HepG2 (cell line): ENCODE measurements around the gene KIF25. TPM values are rescaled to one million over a fixed set of nuclear protein-coding genes. Genes with fewer than 3 reads are reported as not detected.

Source experiments
- BCL6 ChIP-seq: IDR thresholded peaks from 2 replicates; pipeline ENCODE4 v1.6.1; 2016; ENCODE audit warnings: missing genetic modification reagents, missing compliant biosample characterization
- BRF2 ChIP-seq: sonication (generic); formaldehyde crosslinking; IDR thresholded peaks from 2 replicates; pipeline ENCODE4 v1.8.1; 2022; ENCODE audit warnings: mild to moderate bottlenecking, missing genetic modification reagents
- DBP ChIP-seq: sonication (generic); formaldehyde crosslinking; IDR thresholded peaks from 2 replicates; pipeline ENCODE4 v1.4.0; 2020; ENCODE audit warnings: missing genetic modification reagents; ENCODE audit errors: not compliant biosample characterization
- DPF2 ChIP-seq: sonication (generic); formaldehyde crosslinking; IDR thresholded peaks from 2 replicates; pipeline ENCODE4 v1.4.0; 2020; ENCODE audit warnings: mild to moderate bottlenecking, low read depth, missing genetic modification reagents, borderline replicate concordance
- ELF3 ChIP-seq: IDR thresholded peaks from 2 replicates; pipeline ENCODE4 v1.6.1; 2016; ENCODE audit warnings: missing genetic modification reagents, missing compliant biosample characterization
- FOXJ3 ChIP-seq: sonication (generic); formaldehyde crosslinking; IDR thresholded peaks from 2 replicates; pipeline ENCODE4 v1.4.0; 2020; ENCODE audit warnings: missing genetic modification reagents, mild to moderate bottlenecking, borderline replicate concordance
- HOXA7 ChIP-seq: sonication (generic); formaldehyde crosslinking; IDR thresholded peaks from 2 replicates; pipeline ENCODE4 v1.8.1; 2022; ENCODE audit warnings: mild to moderate bottlenecking, missing genetic modification reagents, moderate library complexity
- KDM5B ChIP-seq: sonication (generic); formaldehyde crosslinking; IDR thresholded peaks from 2 replicates; pipeline ENCODE4 v1.4.0; 2020; ENCODE audit warnings: missing genetic modification reagents, mild to moderate bottlenecking, borderline replicate concordance
- MAFK ChIP-seq, 2 experiments: IDR thresholded peaks in 1 of 2; conservative IDR thresholded peaks in 1 of 2; 2 replicates each; pipeline ENCODE4 v1.6.1; 2011; ENCODE audit warnings: improper control_type of control experiment in 2 of 2, low read length in 2 of 2
- MXD4 ChIP-seq: IDR thresholded peaks from 2 replicates; pipeline ENCODE4 v1.6.1; 2016; ENCODE audit warnings: mild to moderate bottlenecking, missing biosample characterization, missing genetic modification reagents
- MYNN ChIP-seq: sonication (generic); formaldehyde crosslinking; IDR thresholded peaks from 2 replicates; pipeline ENCODE4 v1.4.0; 2020; ENCODE audit warnings: mild to moderate bottlenecking, low read depth, missing genetic modification reagents
- NFYB ChIP-seq: sonication (generic); formaldehyde crosslinking; IDR thresholded peaks from 2 replicates; pipeline ENCODE4 v1.4.0; 2020; ENCODE audit warnings: missing genetic modification reagents
- NR0B2 ChIP-seq: sonication (generic); formaldehyde crosslinking; IDR thresholded peaks from 2 replicates; pipeline ENCODE4 v1.4.0; 2020; ENCODE audit warnings: mild to moderate bottlenecking, missing genetic modification reagents
- SMAD3 ChIP-seq: sonication (generic); formaldehyde crosslinking; IDR thresholded peaks from 2 replicates; pipeline ENCODE4 v1.4.0; 2020; ENCODE audit warnings: missing genetic modification reagents
- SRF ChIP-seq: IDR thresholded peaks from 2 replicates; pipeline ENCODE4 v1.6.1; 2011; ENCODE audit warnings: mild to moderate bottlenecking, low read depth, low read length, moderate library complexity
- STAT6 ChIP-seq: sonication (generic); formaldehyde crosslinking; IDR thresholded peaks from 2 replicates; pipeline ENCODE4 v1.4.0; 2020; ENCODE audit warnings: missing genetic modification reagents, mild to moderate bottlenecking, borderline replicate concordance
- TARDBP ChIP-seq: sonication (generic); formaldehyde crosslinking; IDR thresholded peaks from 2 replicates; pipeline ENCODE4 v1.8.0; 2022; ENCODE audit warnings: mild to moderate bottlenecking, missing genetic modification reagents
- TRIM24 ChIP-seq: sonication (generic); formaldehyde crosslinking; IDR thresholded peaks from 2 replicates; pipeline ENCODE4 v1.8.0; 2022; ENCODE audit warnings: mild to moderate bottlenecking, missing genetic modification reagents
- U2AF1 ChIP-seq: fragments of 200-400 bp; formaldehyde crosslinking; optimal IDR thresholded peaks from 2 replicates; pipeline ENCODE3; 2017; ENCODE audit warnings: mild to moderate bottlenecking, low read depth, low read length
- ZNF12 ChIP-seq: sonication (generic); formaldehyde crosslinking; IDR thresholded peaks from 2 replicates; pipeline ENCODE4 v1.5.0; 2020; ENCODE audit warnings: missing genetic modification reagents
- ZNF362 ChIP-seq: sonication (generic); formaldehyde crosslinking; IDR thresholded peaks from 2 replicates; pipeline ENCODE4 v1.4.0; 2020; ENCODE audit warnings: missing genetic modification reagents, mild to moderate bottlenecking, borderline replicate concordance
- ZNF746 ChIP-seq: sonication (generic); formaldehyde crosslinking; IDR thresholded peaks from 2 replicates; pipeline ENCODE4 v1.8.0; 2022; ENCODE audit warnings: mild to moderate bottlenecking, missing genetic modification reagents
- ZNF772 ChIP-seq: sonication (generic); formaldehyde crosslinking; IDR thresholded peaks from 2 replicates; pipeline ENCODE4 v1.5.0; 2020; ENCODE audit warnings: mild to moderate bottlenecking, missing genetic modification reagents
- ZNF775 ChIP-seq: sonication (generic); formaldehyde crosslinking; IDR thresholded peaks from 2 replicates; pipeline ENCODE4 v1.4.0; 2020; ENCODE audit warnings: missing genetic modification reagents, mild to moderate bottlenecking, moderate library complexity, borderline replicate concordance
- ZSCAN22 ChIP-seq: sonication (generic); formaldehyde crosslinking; IDR thresholded peaks from 2 replicates; pipeline ENCODE4 v1.4.0; 2020; ENCODE audit warnings: mild to moderate bottlenecking, missing genetic modification reagents
- ZSCAN31 ChIP-seq: sonication (generic); formaldehyde crosslinking; IDR thresholded peaks from 2 replicates; pipeline ENCODE4 v1.5.0; 2020; ENCODE audit warnings: low read depth, mild to moderate bottlenecking, missing genetic modification reagents
- polyA plus RNA-seq, 8 experiments: library from polyadenylated mRNA; depleted of rRNA in 3 of 8; stranded (reverse) in 7 of 8; unstranded in 1 of 8; fragments of >200 nt; fragmentation: Illumina TruSeq in 4 of 8; extraction: Trizol in 4 of 8; gene quantifications; 2 replicates each; pipeline versions ENCODE4 v1.2.1 to v1.2.3, GENCODE V29; 2011 to 2016; ENCODE audit warnings: low read depth in 4 of 8, missing spikeins in 1 of 8, mixed read lengths in 1 of 8; ENCODE audit not compliant: insufficient read depth in 1 of 8
- total RNA-seq, 5 experiments: library from RNA; depleted of rRNA; stranded (reverse); fragments of >200 nt; fragmentation: Illumina TruSeq; extraction: Trizol; gene quantifications; 2 replicates each; pipeline ENCODE4 v1.2.3, GENCODE V29; 2016; ENCODE audit warnings: low read depth in 1 of 5

KIF25 gene
- total and polyA plus RNA-seq, 2 of the 13 experiments (the other 11 are each of a cell fraction or from before 2014, with no cell fraction given), result not detected

GRCh38 chr6:168060521-168060931 lies 63.1 kb downstream of the KIF25 start (continued):
- no peak for TF ChIP-seq TRIM24 (CRISPR knock-in tag)
- TF ChIP-seq STAT6, result no peak
- no peak for TF ChIP-seq ZNF12
- no peak for TF ChIP-seq MAFK (conservative IDR thresholded peaks at IDR 0.05 in 1 of 2, IDR thresholded peaks at IDR 0.05 in 1 of 2; ENCODE audit: low read length in 2 of 2)
- TF ChIP-seq SMAD3 (CRISPR knock-in tag), result no peak
- TF ChIP-seq SRF, result no peak
- TF ChIP-seq HOXA7 (CRISPR knock-in tag), result no peak
- TF ChIP-seq ZNF746 (CRISPR knock-in tag), result no peak
- no peak for TF ChIP-seq BRF2 (CRISPR knock-in tag)
- no peak for TF ChIP-seq NFYB
- TF ChIP-seq MXD4 (CRISPR knock-in tag), result no peak
- no peak for TF ChIP-seq NR0B2 (CRISPR knock-in tag)
- TF ChIP-seq U2AF1, result no peak
- TF ChIP-seq KDM5B (CRISPR knock-in tag), result peak; percentile 73; the same call in 1 of the 2 replicates
- TF ChIP-seq MYNN (CRISPR knock-in tag), result no peak
- TF ChIP-seq ZNF362 (CRISPR knock-in tag), result no peak
- TF ChIP-seq ZSCAN22 (CRISPR knock-in tag), result no peak
- peak; percentile 69; the same call in 1 of the 2 replicates for TF ChIP-seq ELF3
- TF ChIP-seq TARDBP (CRISPR knock-in tag), result peak; percentile 60
- TF ChIP-seq DBP, result no peak
- TF ChIP-seq ZNF772, result no peak
- TF ChIP-seq DPF2, result no peak
- TF ChIP-seq FOXJ3 (CRISPR knock-in tag), result no peak
- no peak for TF ChIP-seq ZNF775 (CRISPR knock-in tag)
- no peak for TF ChIP-seq BCL6 (CRISPR knock-in tag)
- no peak for TF ChIP-seq ZSCAN31 (CRISPR knock-in tag)
